ENCODE results near the gene COBLL1.

The COBLL1 gene

GRCh38 chr2:164719996-164720941, 121.4 kb downstream of the COBLL1 start:
- TF ChIP-seq EZH2phosphoT487 (IDR thresholded peaks at IDR 0.05; ENCODE audit: low read depth) = no peak
- Histone ChIP-seq H2AFZ (ENCODE audit: low read depth, low read length) (no peak overlapping the region), H3K36me3 (replicated peaks; ENCODE audit: low read depth, low read length) (peaks cover 52% of the 10 kb centered on the region), H3K4me1 (ENCODE audit: low read length) (peaks cover 11% of the 10 kb centered on the region; the same call in 1 of the 2 replicates), H3K4me3 (ENCODE audit: low read length) (no peak overlapping the region), H3K4me2 (ENCODE audit: low read length) (no peak overlapping the region), H3K79me2 (ENCODE audit: low read length) (no peaks in the 10 kb centered on the region), H3K27ac (ENCODE audit: low read length) (no peak overlapping the region), H3K9ac (ENCODE audit: low read length) (no peak overlapping the region), H4K20me1 (ENCODE audit: insufficient read depth, low read length) (peaks cover 17% of the 10 kb centered on the region; the same call in 1 of the 2 replicates), H3K9me3 (ENCODE audit: insufficient read depth, low read length) (no peaks in the 10 kb centered on the region), H3K27me3 (ENCODE audit: low read depth, low read length) (no peaks in the 10 kb centered on the region)

GRCh38 chr2:164717000-164717803, 124.4 kb downstream of the COBLL1 start:
- H3K27ac ChIP-seq (ENCODE audit: low read length) = no peak overlapping the region

DNA sequence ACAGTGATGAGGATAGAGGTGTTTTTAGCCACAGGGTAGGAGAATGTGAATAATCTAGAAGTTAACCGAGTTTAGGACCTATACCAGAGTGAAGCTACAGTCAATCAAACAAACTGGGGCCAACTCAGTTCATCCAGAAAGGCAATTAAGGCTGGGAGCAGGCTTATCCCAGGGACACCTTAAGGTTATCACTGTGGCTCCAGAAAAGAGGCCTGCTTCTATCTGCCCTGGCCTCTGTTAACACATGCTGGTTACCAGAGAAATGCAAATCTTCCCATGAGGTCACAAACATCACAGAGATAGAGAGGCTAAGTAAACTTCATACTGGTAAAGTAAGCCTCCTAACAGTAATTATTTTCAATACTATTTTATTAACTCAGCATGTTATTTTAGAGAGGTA, 127.2 kb downstream of the COBLL1 start:
- H3K27ac ChIP-seq (ENCODE audit: low read length) = no peak overlapping the region
- TF ChIP-seq EZH2phosphoT487 (IDR thresholded peaks at IDR 0.05; ENCODE audit: low read depth) (no peak), CTCF (IDR thresholded peaks at IDR 0.05; ENCODE audit: low read depth, low read length) (no peak)
- H3K27me3 ChIP-seq (ENCODE audit: low read depth, low read length) = no peaks in the 10 kb centered on the region
- no peaks in the 10 kb centered on the region for H3K9me3 ChIP-seq (ENCODE audit: insufficient read depth, low read length)
- no peak overlapping the region for H2AFZ ChIP-seq (ENCODE audit: low read depth, low read length)
- H3K4me1 ChIP-seq (ENCODE audit: low read length) = peaks cover 13% of the 10 kb centered on the region
- H3K79me2 ChIP-seq (ENCODE audit: low read length) = no peaks in the 10 kb centered on the region
- no peak overlapping the region for H3K4me2 ChIP-seq (ENCODE audit: low read length)
- H4K20me1 ChIP-seq (ENCODE audit: insufficient read depth, low read length) = 0 out of 2 replicates have a peak, but pooled peaks cover 7% of the 10 kb centered on the region
- H3K9ac ChIP-seq (ENCODE audit: low read length) = no peak overlapping the region
- H3K4me3 ChIP-seq (ENCODE audit: low read length) = no peak overlapping the region
- H3K36me3 ChIP-seq (replicated peaks; ENCODE audit: low read depth, low read length) = peaks cover 53% of the 10 kb centered on the region

More at GRCh38 chr2:164717000-164717803, 124.4 kb downstream of the COBLL1 start:
- TF ChIP-seq CTCF (IDR thresholded peaks at IDR 0.05; ENCODE audit: low read depth, low read length) (peak; percentile 62), EZH2phosphoT487 (IDR thresholded peaks at IDR 0.05; ENCODE audit: low read depth) (no peak)
- no peaks in the 10 kb centered on the region for H3K9me3 ChIP-seq (ENCODE audit: insufficient read depth, low read length)
- H2AFZ ChIP-seq (ENCODE audit: low read depth, low read length) = no peak overlapping the region
- H3K4me3 ChIP-seq (ENCODE audit: low read length) = no peak overlapping the region
- peaks cover 6% of the 10 kb centered on the region; the same call in 1 of the 2 replicates for H3K4me1 ChIP-seq (ENCODE audit: low read length)
- no peak overlapping the region for H3K9ac ChIP-seq (ENCODE audit: low read length)
- H3K36me3 ChIP-seq (replicated peaks; ENCODE audit: low read depth, low read length) = peaks cover 63% of the 10 kb centered on the region
- H3K27me3 ChIP-seq (ENCODE audit: low read depth, low read length) = no peaks in the 10 kb centered on the region
- H3K4me2 ChIP-seq (ENCODE audit: low read length) = no peak overlapping the region
- H4K20me1 ChIP-seq (ENCODE audit: insufficient read depth, low read length) = peaks cover 14% of the 10 kb centered on the region; the same call in 1 of the 2 replicates
- H3K79me2 ChIP-seq (ENCODE audit: low read length) = no peaks in the 10 kb centered on the region

GRCh38 chr2:164711766-164712138, 129.9 kb downstream of the COBLL1 start:
- Histone ChIP-seq H3K4me3 (ENCODE audit: low read length) (no peak overlapping the region), H3K27me3 (ENCODE audit: low read depth, low read length) (no peaks in the 10 kb centered on the region), H3K4me1 (ENCODE audit: low read length) (peaks cover 13% of the 10 kb centered on the region), H3K36me3 (replicated peaks; ENCODE audit: low read depth, low read length) (peaks cover 37% of the 10 kb centered on the region), H3K9ac (ENCODE audit: low read length) (no peak overlapping the region), H3K4me2 (ENCODE audit: low read length) (peak overlapping the region; percentile 8; the same call in 1 of the 2 replicates), H3K79me2 (ENCODE audit: low read length) (no peaks in the 10 kb centered on the region), H2AFZ (ENCODE audit: low read depth, low read length) (no peak overlapping the region), H3K27ac (ENCODE audit: low read length) (peak overlapping the region; percentile 13; the same call in 1 of the 2 replicates), H3K9me3 (ENCODE audit: insufficient read depth, low read length) (no peaks in the 10 kb centered on the region), H4K20me1 (ENCODE audit: insufficient read depth, low read length) (no peaks in the 10 kb centered on the region)
- no peak for TF ChIP-seq EZH2phosphoT487 (IDR thresholded peaks at IDR 0.05; ENCODE audit: low read depth)
- TF ChIP-seq CTCF (IDR thresholded peaks at IDR 0.05; ENCODE audit: low read depth, low read length) = no peak
